Stomach (tissue), 9 donors: ENCODE results near the gene TTLL12. TPM values are rescaled to one million over a fixed set of nuclear protein-coding genes. Genes with fewer than 3 reads are reported as not detected.

Experiments used
- DNase-seq, 2 donors: peaks; one replicate each; pipeline versions ENCODE4 v3.0.0 to v3.0.0-alpha.2; 2013 to 2019
- H3K27ac ChIP-seq, 5 donors: fragments of 200-600 bp in 4 of 5; sonication (generic) in 4 of 5; one replicate each; pipeline ENCODE4 v1.5.1; 2013 to 2019; ENCODE audit warnings: mild to moderate bottlenecking in 1 of 5, moderate library complexity in 1 of 5
- H3K27me3 ChIP-seq, 3 donors: fragments of 200-600 bp; sonication (generic); one replicate each; pipeline ENCODE4 v1.5.1; 2017 to 2019; ENCODE audit warnings: mixed run types in 1 of 3
- H3K36me3 ChIP-seq, 4 donors: fragments of 200-600 bp; sonication (generic); 1 replicate in 3 of 4; 2 replicates in 1 of 4; pipeline ENCODE4 v1.5.1; 2016 to 2019
- H3K4me1 ChIP-seq, 4 donors: fragments of 200-600 bp; sonication (generic); one replicate each; pipeline ENCODE4 v1.5.1; 2016 to 2019
- H3K4me3 ChIP-seq, 4 donors: fragments of 200-600 bp; sonication (generic) in 3 of 4; one replicate each; pipeline ENCODE4 v1.5.1; 2016 to 2019; ENCODE audit warnings: mild to moderate bottlenecking in 1 of 4
- H3K9me3 ChIP-seq, 4 donors: fragments of 200-600 bp; sonication (generic); one replicate each; pipeline ENCODE4 v1.5.1; 2016 to 2019
- CTCF ChIP-seq, 7 experiments: fragments of 450-650 bp in 4 of 7; fragments of 200-600 bp in 3 of 7; sonication (generic) in 3 of 7; IDR thresholded peaks; one replicate each; pipeline ENCODE4 v1.5.1; 2016 to 2019; ENCODE audit warnings: antibody characterized with exemption in 7 of 7, control low read depth in 2 of 7, mild to moderate bottlenecking in 1 of 7
- EP300 ChIP-seq: sonication (generic); formaldehyde crosslinking; IDR thresholded peaks from one replicate; pipeline ENCODE4 v1.6.1; 2017; ENCODE audit warnings: antibody characterized with exemption
- POLR2A ChIP-seq, 4 donors: fragments of 450-650 bp; IDR thresholded peaks; one replicate each; pipeline ENCODE4 v1.6.1; 2016; ENCODE audit warnings: antibody characterized with exemption in 4 of 4, control low read depth in 2 of 4, mild to moderate bottlenecking in 1 of 4, moderate library complexity in 1 of 4
- POLR2AphosphoS5 ChIP-seq, 3 donors: sonication (generic); formaldehyde crosslinking; IDR thresholded peaks; one replicate each; pipeline ENCODE4 v1.6.1; 2016; ENCODE audit warnings: antibody characterized with exemption in 3 of 3
- WGBS, 5 donors: extraction: QIAGEN DNeasy Blood & Tissue Kit in 3 of 5; methylation state at CpG; one replicate each; pipeline versions ENCODE4 v1.1.5 to v1.1.7; 2013 to 2018; 5-methylcytosine and 5-hydroxymethylcytosine counted together
- intact Hi-C: fragments of 100-400 bp; cut with DNase I; formaldehyde crosslinking; loops from one replicate; pipeline ENCODE4 v1.15.1; 2023; ENCODE audit warnings: low total_unique reads
- polyA plus RNA-seq, 3 donors: library from polyadenylated mRNA; stranded (reverse); fragments of 200-250 nt; gene quantifications; one replicate each; pipeline ENCODE4 v1.2.3, GENCODE V29; 2013
- total RNA-seq, 5 donors: library from RNA; depleted of rRNA; stranded (reverse); fragments of >200 nt; gene quantifications; one replicate each; pipeline versions ENCODE4 v1.1.0 to v1.2.3, GENCODE V29; 2014 to 2016
- donor health status: healthy with polysubstance abuse.
- donor health status: Bipolar disorder and iron deficiency.
- donor health status: healthy.

TTLL12 gene
- total and polyA plus RNA-seq, 8 donors: 4.1 to 64.3 (median 30.1) TPM

- WGBS, 5 donors: 86 to 92% (median 89%) methylated on average over 28 to 34 of the region's 34 CpGs
- Histone ChIP-seq H3K4me1 (no peaks in the 10 kb centered on the region), H3K27me3 (peaks cover 0 to 25% (median 6%) of the 10 kb centered on the region in 3 donors), H3K9me3 (no peaks in the 10 kb centered on the region), H3K27ac (no peak overlapping the region), H3K36me3 (peaks cover 0 to 4% (median 0%) of the 10 kb centered on the region in 4 donors), H3K4me3 (no peak overlapping the region)
- DNase-seq: no peak
- TF ChIP-seq EP300 (no peak), CTCF (IDR thresholded peaks at IDR 0.05) (no peak), POLR2A (IDR thresholded peaks at IDR 0.05) (no peak), POLR2AphosphoS5 (IDR thresholded peaks at IDR 0.05) (no peak)
- intact Hi-C loops: no loop called here
Observed at GRCh38 chr22:43210631-43211515, 23.9 kb upstream of the TTLL12 start.

GRCh38 chr22:43209971-43210370 lies 23.0 kb upstream of the TTLL12 start:
- TF ChIP-seq POLR2AphosphoS5 (IDR thresholded peaks at IDR 0.05): no peak
- TF ChIP-seq CTCF (IDR thresholded peaks at IDR 0.05): no peak
- TF ChIP-seq POLR2A (IDR thresholded peaks at IDR 0.05): no peak
- no peak for TF ChIP-seq EP300
- Histone ChIP-seq H3K4me3 (no peak overlapping the region), H3K27me3 (peaks cover 0 to 24% (median 6%) of the 10 kb centered on the region in 3 donors), H3K9me3 (no peaks in the 10 kb centered on the region), H3K4me1 (no peaks in the 10 kb centered on the region), H3K36me3 (peaks cover 0 to 4% (median 0%) of the 10 kb centered on the region in 4 donors), H3K27ac (no peak overlapping the region)
- WGBS, 5 donors: 87 to 94% (median 87%) methylated on average over 10 to 22 of the region's 22 CpGs
- DNase-seq: no peak
- intact Hi-C loops: no loop called here

GRCh38 chr22:43209523-43209890 lies 22.6 kb upstream of the TTLL12 start:
- Histone ChIP-seq H3K9me3 (no peaks in the 10 kb centered on the region), H3K27ac (no peak overlapping the region), H3K4me3 (no peak overlapping the region), H3K27me3 (peaks cover 0 to 19% (median 5%) of the 10 kb centered on the region in 3 donors), H3K4me1 (no peaks in the 10 kb centered on the region), H3K36me3 (peaks cover 0 to 4% (median 0%) of the 10 kb centered on the region in 4 donors)
- WGBS, 5 donors: 86 to 91% (median 88%) methylated on average over 15 of the region's 15 CpGs
- intact Hi-C loops: no loop called here
- no peak for TF ChIP-seq CTCF (IDR thresholded peaks at IDR 0.05)
- no peak for DNase-seq

- H3K27ac ChIP-seq: no peak overlapping the region
- WGBS, 5 donors: 79 to 88% (median 82%) methylated on average over 20 to 26 of the region's 26 CpGs
- peaks cover 0 to 13% (median 0%) of the 10 kb centered on the region in 3 donors for H3K27me3 ChIP-seq
- no peaks in the 10 kb centered on the region for H3K4me1 ChIP-seq
- TF ChIP-seq POLR2AphosphoS5 (IDR thresholded peaks at IDR 0.05): no peak
- TF ChIP-seq POLR2A (IDR thresholded peaks at IDR 0.05): no peak
- TF ChIP-seq CTCF (IDR thresholded peaks at IDR 0.05): no peak
- TF ChIP-seq EP300: no peak
- no peaks in the 10 kb centered on the region for H3K9me3 ChIP-seq
- DNase-seq: no peak
- intact Hi-C loops: no loop called here
- peaks cover 0 to 4% (median 0%) of the 10 kb centered on the region in 4 donors for H3K36me3 ChIP-seq
- no peak overlapping the region for H3K4me3 ChIP-seq
Observed at GRCh38 chr22:43208703-43209522, 22.0 kb upstream of the TTLL12 start.
